ENCODE measurements around the gene CLEC3B. TPM values are rescaled to one million over a fixed set of nuclear protein-coding genes. Genes with fewer than 3 reads are reported as not detected.

Gene CLEC3B
- total and polyA plus RNA-seq, 2 donors (not counting 1 experiment from before 2014, with no cell fraction given): 0.82 TPM; not detected in 1

DNA sequence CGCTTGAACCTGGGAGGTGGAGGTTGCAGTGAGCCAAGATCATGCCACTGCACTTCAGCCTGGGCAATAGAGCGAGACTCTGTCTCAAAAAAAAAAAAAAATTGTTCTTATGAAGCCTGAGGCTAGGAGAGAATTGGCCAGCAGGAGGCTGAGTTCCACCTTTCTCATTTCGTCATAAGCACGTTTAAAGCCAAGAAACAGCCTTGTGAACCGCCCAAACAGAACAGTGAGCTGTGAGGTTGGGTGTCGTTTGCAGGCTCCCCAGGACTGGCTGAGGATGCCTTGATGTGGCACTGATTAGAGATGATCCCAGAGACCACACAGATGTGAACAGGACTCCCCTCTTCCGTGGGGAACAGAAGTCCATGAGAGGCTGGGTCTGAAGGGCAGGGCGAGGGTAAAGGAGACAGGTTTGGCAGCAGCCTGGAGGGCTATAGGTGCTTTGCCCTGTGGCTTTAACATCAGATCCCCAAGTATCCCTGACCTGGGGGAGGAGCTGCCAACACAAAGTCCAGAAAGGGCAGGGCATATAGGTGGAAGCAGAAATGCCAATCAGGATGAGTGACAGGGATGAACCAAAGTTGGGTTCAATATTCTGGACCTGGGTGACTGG lies 52.9 kb downstream of the CLEC3B start:
- H3K4me2 ChIP-seq (replicated peaks; ENCODE audit: low read depth, low read length, poor library complexity, severe bottlenecking): no peak overlapping the region
- Mint-ChIP-seq H3K4me1 (no peaks in the 10 kb centered on the region), H3K4me3 (no peak overlapping the region), H3K27ac (no peak overlapping the region), H3K27me3 (peaks cover 6% of the 10 kb centered on the region), H3K9me3 (ENCODE audit: insufficient read depth) (no peaks in the 10 kb centered on the region)
- TF ChIP-seq, protein P1, sequence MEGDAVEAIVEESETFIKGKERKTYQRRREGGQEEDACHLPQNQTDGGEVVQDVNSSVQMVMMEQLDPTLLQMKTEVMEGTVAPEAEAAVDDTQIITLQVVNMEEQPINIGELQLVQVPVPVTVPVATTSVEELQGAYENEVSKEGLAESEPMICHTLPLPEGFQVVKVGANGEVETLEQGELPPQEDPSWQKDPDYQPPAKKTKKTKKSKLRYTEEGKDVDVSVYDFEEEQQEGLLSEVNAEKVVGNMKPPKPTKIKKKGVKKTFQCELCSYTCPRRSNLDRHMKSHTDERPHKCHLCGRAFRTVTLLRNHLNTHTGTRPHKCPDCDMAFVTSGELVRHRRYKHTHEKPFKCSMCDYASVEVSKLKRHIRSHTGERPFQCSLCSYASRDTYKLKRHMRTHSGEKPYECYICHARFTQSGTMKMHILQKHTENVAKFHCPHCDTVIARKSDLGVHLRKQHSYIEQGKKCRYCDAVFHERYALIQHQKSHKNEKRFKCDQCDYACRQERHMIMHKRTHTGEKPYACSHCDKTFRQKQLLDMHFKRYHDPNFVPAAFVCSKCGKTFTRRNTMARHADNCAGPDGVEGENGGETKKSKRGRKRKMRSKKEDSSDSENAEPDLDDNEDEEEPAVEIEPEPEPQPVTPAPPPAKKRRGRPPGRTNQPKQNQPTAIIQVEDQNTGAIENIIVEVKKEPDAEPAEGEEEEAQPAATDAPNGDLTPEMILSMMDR (IDR thresholded peaks at IDR 0.05): no peak
- no peak for TF ChIP-seq EZH2 (IDR thresholded peaks at IDR 0.05; ENCODE audit: borderline replicate concordance, insufficient read depth, low read depth, low read length, poor library complexity, severe bottlenecking)
- no peaks in the 10 kb centered on the region for H3K79me2 ChIP-seq (ENCODE audit: control insufficient read depth, insufficient read depth, low read length)
- no peak overlapping the region for H2AFZ ChIP-seq (ENCODE audit: insufficient read depth, low read depth, low read length, poor library complexity, severe bottlenecking)
- intact Hi-C loops (cut with micrococcal nuclease): no loop called here
- ATAC-seq (ENCODE audit: low read depth) (no peak), DNase-seq (no peak)
- no peaks in the 10 kb centered on the region for H3K9me3 ChIP-seq (ENCODE audit: control extremely low read depth in 1 of 3, control insufficient read depth in 2 of 3, insufficient read depth in 1 of 3, low read length in 2 of 3)
- CTCF ChIA-PET: no interaction called here
- POLR2A ChIA-PET: no interaction called here
- H3K9ac ChIP-seq (ENCODE audit: low read length): no peak overlapping the region
- no peaks in the 10 kb centered on the region for H4K20me1 ChIP-seq (ENCODE audit: control insufficient read depth, insufficient read depth, low read length, poor library complexity, severe bottlenecking)
- H3K4me3 ChIP-seq (ENCODE audit: control extremely low read depth in 1 of 5, extremely low read depth in 1 of 5, insufficient read depth in 1 of 5, low read depth in 2 of 5, low read length in 4 of 5): no peak overlapping the region
- H3K27me3 ChIP-seq (replicated peaks in 1 of 4; ENCODE audit: control extremely low read depth in 1 of 4, control insufficient read depth in 3 of 4, insufficient read depth in 4 of 4, low read length in 3 of 4): peaks cover 0 to 4% (median 0%) of the 10 kb centered on the region in 4 experiments
- no peak overlapping the region for H3K27ac ChIP-seq (ENCODE audit: low read length in 2 of 2)
- H3K4me1 ChIP-seq (ENCODE audit: control insufficient read depth in 2 of 2, insufficient read depth in 2 of 2, low read length in 2 of 2): no peaks in the 10 kb centered on the region
- H3K36me3 ChIP-seq (replicated peaks in 1 of 2; ENCODE audit: control extremely low read depth in 1 of 2, control insufficient read depth in 1 of 2, extremely low read depth in 1 of 2, insufficient read depth in 2 of 2, low read length in 1 of 2): no peaks in the 10 kb centered on the region
- WGBS (ENCODE audit: insufficient coverage): 78% methylated on average over 7 of the region's 8 CpGs

DNA sequence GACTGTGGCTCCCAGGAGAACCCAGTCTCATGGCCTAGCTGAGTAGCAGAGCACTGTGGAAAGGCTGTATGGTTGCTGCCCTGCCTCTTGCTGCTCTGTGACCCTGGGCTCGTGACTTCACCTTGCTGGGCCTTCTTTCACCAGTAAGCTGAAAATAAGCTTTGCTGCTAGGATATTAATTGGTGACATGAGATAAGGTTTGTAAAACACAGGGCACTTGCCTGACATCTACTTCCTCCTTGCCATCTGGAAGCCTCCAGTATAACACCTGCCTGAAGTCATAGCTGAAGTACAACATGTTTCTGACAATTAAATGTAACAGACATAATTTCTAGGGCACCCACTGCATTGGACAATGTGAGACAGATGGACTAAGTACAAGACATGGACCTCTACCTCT lies 53.6 kb downstream of the CLEC3B start:
- 83% methylated on average over 1 of the region's 1 CpG for WGBS (ENCODE audit: insufficient coverage)
- H3K27ac ChIP-seq (ENCODE audit: low read length in 2 of 2): no peak overlapping the region
- H3K9ac ChIP-seq (ENCODE audit: low read length): no peak overlapping the region
- H2AFZ ChIP-seq (ENCODE audit: insufficient read depth, low read depth, low read length, poor library complexity, severe bottlenecking): no peak overlapping the region
- H3K79me2 ChIP-seq (ENCODE audit: control insufficient read depth, insufficient read depth, low read length): no peaks in the 10 kb centered on the region
- no peaks in the 10 kb centered on the region for H3K9me3 ChIP-seq (ENCODE audit: control extremely low read depth in 1 of 3, control insufficient read depth in 2 of 3, insufficient read depth in 1 of 3, low read length in 2 of 3)
- no peaks in the 10 kb centered on the region for H4K20me1 ChIP-seq (ENCODE audit: control insufficient read depth, insufficient read depth, low read length, poor library complexity, severe bottlenecking)
- no peak overlapping the region for H3K27ac Mint-ChIP-seq
- no peaks in the 10 kb centered on the region for H3K27me3 ChIP-seq (replicated peaks in 1 of 4; ENCODE audit: control extremely low read depth in 1 of 4, control insufficient read depth in 3 of 4, insufficient read depth in 4 of 4, low read length in 3 of 4)
- TF ChIP-seq, protein P1 (IDR thresholded peaks at IDR 0.05): no peak
- TF ChIP-seq EZH2 (IDR thresholded peaks at IDR 0.05; ENCODE audit: borderline replicate concordance, insufficient read depth, low read depth, low read length, poor library complexity, severe bottlenecking): no peak
- peaks cover 4% of the 10 kb centered on the region for H3K27me3 Mint-ChIP-seq
- H3K36me3 ChIP-seq (replicated peaks in 1 of 2; ENCODE audit: control extremely low read depth in 1 of 2, control insufficient read depth in 1 of 2, extremely low read depth in 1 of 2, insufficient read depth in 2 of 2, low read length in 1 of 2): no peaks in the 10 kb centered on the region
- DNase-seq: no peak
- ATAC-seq (ENCODE audit: low read depth): no peak
- H3K4me1 Mint-ChIP-seq: no peaks in the 10 kb centered on the region
- no peaks in the 10 kb centered on the region for H3K4me1 ChIP-seq (ENCODE audit: control insufficient read depth in 2 of 2, insufficient read depth in 2 of 2, low read length in 2 of 2)
- CTCF ChIA-PET: interaction anchor here (0.9 kb wide), 1 partner anchor 8 kb away, joined by 3 read pairs; no protein-coding TSS in a partner anchor
- no peak overlapping the region for H3K4me3 ChIP-seq (ENCODE audit: control extremely low read depth in 1 of 5, extremely low read depth in 1 of 5, insufficient read depth in 1 of 5, low read depth in 2 of 5, low read length in 4 of 5)
- intact Hi-C loops (cut with micrococcal nuclease): no loop called here
- no peaks in the 10 kb centered on the region for H3K9me3 Mint-ChIP-seq (ENCODE audit: insufficient read depth)
- POLR2A ChIA-PET: no interaction called here
- no peak overlapping the region for H3K4me3 Mint-ChIP-seq
- H3K4me2 ChIP-seq (replicated peaks; ENCODE audit: low read depth, low read length, poor library complexity, severe bottlenecking): no peak overlapping the region

All from B cell (primary cell).